Measurements from ENCODE around the gene ATF6B. TPM values are rescaled to one million over a fixed set of nuclear protein-coding genes. Genes with fewer than 3 reads are reported as not detected.
A peak's percentile ranks its signal among the peaks of the same experiment; 100 is the strongest.
"Not testable (repeated sequence)": the region's sequence is repeated elsewhere in the genome, so short reads cannot be mapped to it uniquely, and the experiment has no call there.

Gene ATF6B
- total and polyA plus RNA-seq, 8 donors = 70.7 to 95.8 (median 85.8) TPM

GRCh38 chr6:32107406-32107805, 20.6 kb downstream of the ATF6B start:
- Histone ChIP-seq H3K9me3 (no peaks in the 10 kb centered on the region), H3K27ac (peak overlapping the region; percentile 66 to 77), H3K4me3 (peak overlapping the region in 1 of 2 donors; percentile 40), H3K36me3 (peaks cover 0 to 4% of the 10 kb centered on the region in 2 donors), H3K27me3 (peaks cover 0 to 44% of the 10 kb centered on the region in 2 donors), H3K4me1 (peaks cover 6 to 34% of the 10 kb centered on the region in 2 donors)
- no peak for DNase-seq
- no peak for TF ChIP-seq CTCF (IDR thresholded peaks at IDR 0.05)
- intact Hi-C loops (cut with DNase I) = no loop called here
- ATAC-seq = no peak

- Histone ChIP-seq H3K4me1 (peaks cover 6 to 17% of the 10 kb centered on the region in 2 donors), H3K36me3 (no peaks in the 10 kb centered on the region), H3K4me3 (no peak overlapping the region), H3K27me3 (peaks cover 0 to 44% of the 10 kb centered on the region in 2 donors), H3K27ac (no peak overlapping the region), H3K9me3 (no peaks in the 10 kb centered on the region)
- intact Hi-C loops (cut with DNase I) = no loop called here
- no peak for TF ChIP-seq CTCF (IDR thresholded peaks at IDR 0.05)
- DNase-seq (no peak), ATAC-seq (no peak)
Observed at GRCh38 chr6:32105433-32105832, 22.6 kb downstream of the ATF6B start.

GRCh38 chr6:32102255-32102654, 25.8 kb downstream of the ATF6B start:
- intact Hi-C loops (cut with DNase I) = no loop called here
- peaks cover 0 to 7% of the 10 kb centered on the region in 2 donors for H3K4me1 ChIP-seq
- H3K4me3 ChIP-seq = no peak overlapping the region
- no peaks in the 10 kb centered on the region for H3K9me3 ChIP-seq
- TF ChIP-seq CTCF (IDR thresholded peaks at IDR 0.05) = no peak
- H3K27me3 ChIP-seq = peaks cover 3 to 29% of the 10 kb centered on the region in 2 donors
- no peak for DNase-seq
- H3K27ac ChIP-seq = no peak overlapping the region
- no peaks in the 10 kb centered on the region for H3K36me3 ChIP-seq
- ATAC-seq = no peak

- peaks cover 21 to 39% of the 10 kb centered on the region in 2 donors for H3K27me3 ChIP-seq
- H3K9me3 ChIP-seq; intact Hi-C loops (cut with DNase I); H3K36me3 ChIP-seq; H3K27ac ChIP-seq; H3K4me3 ChIP-seq; ATAC-seq; DNase-seq: not testable (repeated sequence)
- peaks cover 0 to 15% of the 10 kb centered on the region in 2 donors for H3K4me1 ChIP-seq
Observed at GRCh38 chr6:32100251-32100650, 27.8 kb downstream of the ATF6B start.

- Histone ChIP-seq H3K9me3 (no peaks in the 10 kb centered on the region), H3K36me3 (no peaks in the 10 kb centered on the region), H3K27me3 (peaks cover 21 to 42% of the 10 kb centered on the region in 2 donors), H3K4me3 (no peak overlapping the region), H3K4me1 (peaks cover 5 to 29% of the 10 kb centered on the region in 2 donors), H3K27ac (no peak overlapping the region)
- ATAC-seq = no peak
- DNase-seq = no peak
- TF ChIP-seq CTCF (IDR thresholded peaks at IDR 0.05) = no peak
- intact Hi-C loops (cut with DNase I) = no loop called here
Observed at GRCh38 chr6:32097364-32097763, 30.7 kb downstream of the ATF6B start.
